GM10266 (cell line): ENCODE results near the gene CEACAM18.

Experiments used
- DNase-seq: peaks from one replicate; pipeline ENCODE4 v3.0.0; 2012; ENCODE audit errors: extremely low spot score
- CTCF ChIP-seq: IDR thresholded peaks from 2 replicates; pipeline ENCODE4 v1.5.1; 2012; ENCODE audit warnings: mild to moderate bottlenecking, low read depth; ENCODE audit not compliant: control insufficient read depth, insufficient read depth; ENCODE audit errors: missing control alignments

The CEACAM18 gene

GRCh38 chr19:51478381-51479234, at the start of gene CEACAM18:
TSS of gene CEACAM18 (plus strand) at chr19:51478539.
- DNase-seq, result no peak
- TF ChIP-seq CTCF, result no peak

GRCh38 chr19:51430221-51430620, 48.1 kb upstream of the CEACAM18 start:
- no peak for DNase-seq
- no peak for TF ChIP-seq CTCF

- DNase-seq, result no peak
- no peak for TF ChIP-seq CTCF
Observed at GRCh38 chr19:51431124-51431523, 47.2 kb upstream of the CEACAM18 start.

DNA sequence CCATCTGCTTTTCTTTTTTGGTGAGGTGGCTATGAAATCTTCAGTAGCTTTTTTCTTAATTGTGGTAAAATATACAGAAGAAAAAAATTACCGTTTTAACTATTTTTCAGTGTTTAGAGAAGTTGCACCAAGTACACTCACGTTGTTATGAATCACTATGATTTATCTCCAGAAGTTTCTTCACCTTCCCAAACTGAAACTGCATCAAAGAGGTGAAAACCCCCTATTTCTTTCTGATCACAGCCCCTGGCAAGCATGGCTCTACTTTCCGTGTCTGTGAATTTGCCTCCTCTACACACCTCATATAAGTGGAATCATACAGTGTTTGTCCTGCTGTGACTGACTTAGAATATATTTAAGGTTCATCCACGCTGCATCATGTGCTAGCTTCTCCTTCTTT, 45.3 kb upstream of the CEACAM18 start:
- DNase-seq, result no peak
- no peak for TF ChIP-seq CTCF

DNA sequence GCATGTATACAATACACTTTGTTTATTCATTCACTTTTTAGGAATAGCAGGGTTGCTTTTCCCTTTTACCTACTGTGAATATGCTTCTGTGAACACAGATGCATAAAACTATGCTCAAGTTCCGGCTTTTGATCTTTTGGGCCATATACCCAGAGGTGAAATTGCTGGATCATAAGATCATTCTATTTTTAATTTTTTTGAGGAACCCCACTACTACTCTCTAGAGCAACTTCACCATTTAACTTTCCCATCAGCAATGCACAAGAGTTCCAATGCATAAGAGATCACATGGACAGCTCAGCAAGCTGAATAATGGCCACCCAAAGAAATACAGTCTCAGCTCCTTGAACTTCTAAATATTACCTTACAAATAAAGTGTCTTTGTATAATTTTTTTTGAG, 43.9 kb upstream of the CEACAM18 start:
- DNase-seq, result no peak
- TF ChIP-seq CTCF, result no peak

DNA sequence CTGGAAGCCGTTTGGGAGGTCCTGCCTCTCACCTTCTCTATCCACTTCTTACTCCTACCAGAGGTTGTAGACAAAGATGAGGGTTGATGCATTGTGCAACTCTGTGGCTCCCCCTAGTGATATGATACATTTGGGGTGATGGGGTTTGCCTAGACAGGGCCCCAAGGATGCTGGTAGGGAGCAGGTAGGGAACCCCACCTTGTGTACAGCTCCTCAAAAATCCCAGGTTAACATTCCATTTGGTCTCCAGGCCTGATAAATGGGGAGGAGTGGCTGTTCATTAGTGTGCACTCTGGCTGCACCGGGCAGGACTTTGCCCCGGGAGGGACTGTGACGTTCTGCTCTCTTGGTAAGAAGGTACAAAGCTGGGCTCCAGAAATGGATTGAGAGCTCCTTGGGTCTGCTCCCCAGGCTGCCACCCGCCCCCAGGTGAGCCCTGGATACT, 39.3 kb upstream of the CEACAM18 start:
- peak; percentile 73 for TF ChIP-seq CTCF
- DNase-seq, result peak; percentile 52

- no peak for DNase-seq
- no peak for TF ChIP-seq CTCF
Observed at GRCh38 chr19:51440052-51440451, 38.3 kb upstream of the CEACAM18 start.
